Measurements from ENCODE around the gene SLC5A10.
"Not testable (repeated sequence)": the region's sequence is repeated elsewhere in the genome, so short reads cannot be mapped to it uniquely, and the experiment has no call there.

The SLC5A10 gene

GRCh38 chr17:18948476-18949006 is 3.4 kb upstream of the SLC5A10 start:
- DNase-seq, result no peak

- no peak for DNase-seq
Observed at GRCh38 chr17:18949566-18949965, 2.4 kb upstream of the SLC5A10 start.

- peak in 1 of 3 donors; percentile 17 for DNase-seq
Observed at GRCh38 chr17:18950346-18950745, 1.6 kb upstream of the SLC5A10 start.

GRCh38 chr17:18950944-18951905 is 740 bp upstream of the SLC5A10 start:
- DNase-seq, result no peak

- no peak for DNase-seq
Observed at GRCh38 chr17:18953231-18953728, 1.3 kb downstream of the SLC5A10 start.

- DNase-seq, result no peak
Observed at GRCh38 chr17:18954321-18954720, 2.4 kb downstream of the SLC5A10 start.

GRCh38 chr17:18955009-18955408 is 3.0 kb downstream of the SLC5A10 start:
- no peak for DNase-seq

- DNase-seq, result not testable (repeated sequence)
Observed at GRCh38 chr17:18956021-18956420, 4.1 kb downstream of the SLC5A10 start.

- DNase-seq, result no peak
Observed at GRCh38 chr17:18956581-18956980, 4.6 kb downstream of the SLC5A10 start.

GRCh38 chr17:18957831-18958230 is 5.9 kb downstream of the SLC5A10 start:
- DNase-seq, result no peak

GRCh38 chr17:18958611-18959010 is 6.6 kb downstream of the SLC5A10 start:
- no peak for DNase-seq

- no peak for DNase-seq
Observed at GRCh38 chr17:18959071-18959844, 7.3 kb downstream of the SLC5A10 start.

- DNase-seq, result no peak
Observed at GRCh38 chr17:18959845-18960240, 7.9 kb downstream of the SLC5A10 start.

- no peak for DNase-seq
Observed at GRCh38 chr17:18960241-18960665, 8.3 kb downstream of the SLC5A10 start.

GRCh38 chr17:18960803-18961511 is 9.0 kb downstream of the SLC5A10 start:
- DNase-seq, result peak; percentile 83 to 94 (median 90)

GRCh38 chr17:18961634-18962493 is 9.9 kb downstream of the SLC5A10 start:
- DNase-seq, result peak; percentile 60 to 71 (median 68)

GRCh38 chr17:18962494-18962815 is 10.5 kb downstream of the SLC5A10 start:
- no peak for DNase-seq

- DNase-seq, result no peak
Observed at GRCh38 chr17:18963126-18964017, 11.4 kb downstream of the SLC5A10 start.

- DNase-seq, result no peak
Observed at GRCh38 chr17:18964018-18964351, 12.0 kb downstream of the SLC5A10 start.

- no peak for DNase-seq
Observed at GRCh38 chr17:18964550-18964949, 12.6 kb downstream of the SLC5A10 start.
